NCI-H2107 treated with DMSO at 0.1 percent for 48 hours (cell line): ENCODE results near the gene LRBA.

Experiments
- DNase-seq: peaks from one replicate; lab custom pipeline; 2025; ENCODE audit not compliant: unreplicated experiment; lab: John Stamatoyannopoulos, UW

The LRBA gene

GRCh38 chr4:150235808-150236271 is 779.2 kb downstream of the LRBA start:
- no peak for DNase-seq

- no peak for DNase-seq
Measured at GRCh38 chr4:150235317-150235716, 779.8 kb downstream of the LRBA start.

- no peak for DNase-seq
Measured at GRCh38 chr4:150234246-150234645, 780.8 kb downstream of the LRBA start.

- DNase-seq: no peak
Measured at GRCh38 chr4:150232029-150232428, 783.1 kb downstream of the LRBA start.

GRCh38 chr4:150231107-150231770 is 783.8 kb downstream of the LRBA start:
- no peak for DNase-seq

GRCh38 chr4:150230561-150230960 is 784.5 kb downstream of the LRBA start:
- no peak for DNase-seq

GRCh38 chr4:150229520-150229919 is 785.6 kb downstream of the LRBA start:
- DNase-seq: no peak

GRCh38 chr4:150224896-150225591 is 790.0 kb downstream of the LRBA start:
- DNase-seq: no peak

- DNase-seq: no peak
Measured at GRCh38 chr4:150219841-150220240, 795.2 kb downstream of the LRBA start.

GRCh38 chr4:150218447-150218846 is 796.6 kb downstream of the LRBA start:
- no peak for DNase-seq

- peak; percentile 8 for DNase-seq
Measured at GRCh38 chr4:150217808-150218207, 797.3 kb downstream of the LRBA start.

- DNase-seq: peak; percentile 7
Measured at GRCh38 chr4:150217192-150217591, 797.9 kb downstream of the LRBA start.

- no peak for DNase-seq
Measured at GRCh38 chr4:150216726-150217125, 798.4 kb downstream of the LRBA start.

GRCh38 chr4:150215601-150216000 is 799.5 kb downstream of the LRBA start:
- DNase-seq: no peak
